ENCODE data around the gene MEGF11.

Gene MEGF11

GRCh38 chr15:66253418-66254088, at the start of gene MEGF11:
Gene MEGF11 (minus strand): TSS chr15:66253750. CDS start chr15:66128403, 125,347 bp downstream.
- TF ChIP-seq FOXP2 (optimal IDR thresholded peaks at IDR 0.05; ENCODE audit: control extremely low read depth, extremely low read length, insufficient read depth) (no peak), EZH2 (IDR thresholded peaks at IDR 0.05) (no peak), POLR2AphosphoS5 (IDR thresholded peaks at IDR 0.05; ENCODE audit: borderline replicate concordance, low read depth, low read length) (no peak)
- Histone ChIP-seq H3K4me3 (peak within 1 kb of the TSS; percentile 86), H3K27ac (no peak within 1 kb of the TSS), H3K9ac (ENCODE audit: insufficient read length) (no peak within 1 kb of the TSS), H3K9me3 (ENCODE audit: low read depth, low read length) (no peaks in the 10 kb centered on the region), H3K36me3 (ENCODE audit: insufficient read depth, low read length) (no peaks in the 10 kb centered on the region)
- no peak for DNase-seq (ENCODE audit: low read depth, low spot score)

GRCh38 chr15:66302489-66303278, 49.1 kb upstream of the MEGF11 start:
- H3K9me3 ChIP-seq (ENCODE audit: low read depth, low read length), result no peaks in the 10 kb centered on the region
- H3K9ac ChIP-seq (ENCODE audit: insufficient read length), result no peak overlapping the region
- TF ChIP-seq POLR2AphosphoS5 (IDR thresholded peaks at IDR 0.05; ENCODE audit: borderline replicate concordance, low read depth, low read length) (no peak), FOXP2 (optimal IDR thresholded peaks at IDR 0.05; ENCODE audit: control extremely low read depth, extremely low read length, insufficient read depth) (no peak), EZH2 (IDR thresholded peaks at IDR 0.05) (no peak)
- H3K4me3 ChIP-seq, result no peak overlapping the region
- H3K36me3 ChIP-seq (ENCODE audit: insufficient read depth, low read length), result no peaks in the 10 kb centered on the region
- DNase-seq (ENCODE audit: low read depth, low spot score), result no peak
- H3K27ac ChIP-seq, result no peak overlapping the region

- TF ChIP-seq FOXP2 (optimal IDR thresholded peaks at IDR 0.05; ENCODE audit: control extremely low read depth, extremely low read length, insufficient read depth) (no peak), POLR2AphosphoS5 (IDR thresholded peaks at IDR 0.05; ENCODE audit: borderline replicate concordance, low read depth, low read length) (no peak), EZH2 (IDR thresholded peaks at IDR 0.05) (no peak)
- Histone ChIP-seq H3K36me3 (ENCODE audit: insufficient read depth, low read length) (no peaks in the 10 kb centered on the region), H3K9ac (ENCODE audit: insufficient read length) (no peak overlapping the region), H3K4me3 (no peak overlapping the region), H3K27ac (no peak overlapping the region), H3K9me3 (ENCODE audit: low read depth, low read length) (no peaks in the 10 kb centered on the region)
- no peak for DNase-seq (ENCODE audit: low read depth, low spot score)
These were observed 45.3 kb upstream of the MEGF11 start for GRCh38 chr15:66298803-66299251.

GRCh38 chr15:66296186-66296585, 42.6 kb upstream of the MEGF11 start:
- no peak for DNase-seq (ENCODE audit: low read depth, low spot score)
- H3K9me3 ChIP-seq (ENCODE audit: low read depth, low read length), result no peaks in the 10 kb centered on the region
- no peak for TF ChIP-seq EZH2 (IDR thresholded peaks at IDR 0.05)
- no peak for TF ChIP-seq FOXP2 (optimal IDR thresholded peaks at IDR 0.05; ENCODE audit: control extremely low read depth, extremely low read length, insufficient read depth)
- no peak for TF ChIP-seq POLR2AphosphoS5 (IDR thresholded peaks at IDR 0.05; ENCODE audit: borderline replicate concordance, low read depth, low read length)

GRCh38 chr15:66294932-66295235, 41.3 kb upstream of the MEGF11 start:
- H3K9me3 ChIP-seq (ENCODE audit: low read depth, low read length), result no peaks in the 10 kb centered on the region
- H3K27ac ChIP-seq, result peak overlapping the region; percentile 76
- no peaks in the 10 kb centered on the region for H3K36me3 ChIP-seq (ENCODE audit: insufficient read depth, low read length)
- H3K4me3 ChIP-seq, result peak overlapping the region; percentile 84
- H3K9ac ChIP-seq (ENCODE audit: insufficient read length), result no peak overlapping the region
- DNase-seq (ENCODE audit: low read depth, low spot score), result no peak
- TF ChIP-seq EZH2 (IDR thresholded peaks at IDR 0.05) (no peak), POLR2AphosphoS5 (IDR thresholded peaks at IDR 0.05; ENCODE audit: borderline replicate concordance, low read depth, low read length) (no peak), FOXP2 (optimal IDR thresholded peaks at IDR 0.05; ENCODE audit: control extremely low read depth, extremely low read length, insufficient read depth) (no peak)

More at GRCh38 chr15:66296186-66296585, 42.6 kb upstream of the MEGF11 start:
- Histone ChIP-seq H3K9ac (ENCODE audit: insufficient read length) (peak overlapping the region; percentile 11), H3K36me3 (ENCODE audit: insufficient read depth, low read length) (no peaks in the 10 kb centered on the region), H3K27ac (peak overlapping the region; percentile 60; the same call in 1 of the 2 replicates), H3K4me3 (no peak overlapping the region)

- no peaks in the 10 kb centered on the region for H3K36me3 ChIP-seq (ENCODE audit: insufficient read depth, low read length)
- no peaks in the 10 kb centered on the region for H3K9me3 ChIP-seq (ENCODE audit: low read depth, low read length)
- peak overlapping the region; percentile 85 for H3K9ac ChIP-seq (ENCODE audit: insufficient read length)
- TF ChIP-seq EZH2 (IDR thresholded peaks at IDR 0.05) (no peak), FOXP2 (optimal IDR thresholded peaks at IDR 0.05; ENCODE audit: control extremely low read depth, extremely low read length, insufficient read depth) (no peak), POLR2AphosphoS5 (IDR thresholded peaks at IDR 0.05; ENCODE audit: borderline replicate concordance, low read depth, low read length) (no peak)
- peak overlapping the region; percentile 76 for H3K27ac ChIP-seq
- DNase-seq (ENCODE audit: low read depth, low spot score), result peak; percentile 24
- peak overlapping the region; percentile 84 for H3K4me3 ChIP-seq
These were observed 40.8 kb upstream of the MEGF11 start for GRCh38 chr15:66294157-66294931.

- peak; percentile 40; the same call in 1 of the 2 replicates for TF ChIP-seq POLR2AphosphoS5 (IDR thresholded peaks at IDR 0.05; ENCODE audit: borderline replicate concordance, low read depth, low read length)
- TF ChIP-seq EZH2 (IDR thresholded peaks at IDR 0.05), result no peak
- TF ChIP-seq FOXP2 (optimal IDR thresholded peaks at IDR 0.05; ENCODE audit: control extremely low read depth, extremely low read length, insufficient read depth), result no peak
- Histone ChIP-seq H3K9me3 (ENCODE audit: low read depth, low read length) (no peaks in the 10 kb centered on the region), H3K27ac (peak within 1 kb of the TSS; percentile 76), H3K9ac (ENCODE audit: insufficient read length) (peak within 1 kb of the TSS; percentile 85), H3K36me3 (ENCODE audit: insufficient read depth, low read length) (no peaks in the 10 kb centered on the region), H3K4me3 (peak within 1 kb of the TSS; percentile 84)
- no peak for DNase-seq (ENCODE audit: low read depth, low spot score)
These were observed 40.0 kb upstream of the MEGF11 start, which contains the start of gene DIS3L for GRCh38 chr15:66293419-66294156. Gene DIS3L (plus strand): TSS chr15:66293568. CDS start chr15:66293597, 29 bp downstream.
